ENCODE measurements around the gene MFAP5.

Gene MFAP5

GRCh38 chr12:8596561-8596960 is 66.1 kb downstream of the MFAP5 start:
- Histone ChIP-seq H3K4me3 (ENCODE audit: low read length in 2 of 2) (no peak overlapping the region), H3K27me3 (ENCODE audit: control insufficient read depth in 1 of 2, insufficient read depth in 2 of 2, low read length in 2 of 2) (no peaks in the 10 kb centered on the region), H3K9me3 (ENCODE audit: control insufficient read depth in 2 of 2, low read length in 2 of 2) (no peaks in the 10 kb centered on the region), H3K4me1 (ENCODE audit: control insufficient read depth, insufficient read depth, low read length) (no peaks in the 10 kb centered on the region), H3K9ac (ENCODE audit: low read length in 2 of 2) (no peak overlapping the region), H3K27ac (ENCODE audit: low read length) (no peak overlapping the region), H3K36me3 (ENCODE audit: control insufficient read depth in 2 of 2, insufficient read depth in 2 of 2, low read length in 2 of 2) (no peaks in the 10 kb centered on the region)
